ENCODE data around the gene SMIM21. TPM values are rescaled to one million over a fixed set of nuclear protein-coding genes. Genes with fewer than 3 reads are reported as not detected.

SMIM21 gene
- total and polyA plus RNA-seq, 4 donors: not detected

DNA sequence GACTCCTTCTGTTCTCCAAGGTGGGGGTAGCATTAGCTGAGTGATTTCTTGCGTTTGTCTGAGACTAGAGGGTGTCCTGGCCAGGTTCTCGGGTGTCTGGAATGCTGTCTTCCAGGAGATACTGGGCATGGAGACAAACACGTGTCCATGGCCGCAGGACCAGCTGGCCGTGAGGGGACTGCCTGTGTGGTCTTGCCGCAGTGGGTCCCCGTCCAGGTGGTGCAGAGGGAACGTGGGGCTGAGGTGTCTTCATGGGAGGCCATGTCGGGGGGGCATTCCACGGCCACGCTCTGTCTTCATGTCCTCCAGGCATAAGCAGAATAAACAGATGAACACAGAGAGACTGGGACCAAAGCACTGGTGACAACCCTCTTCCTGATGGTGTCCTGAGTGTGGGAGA lies 66.6 kb downstream of the SMIM21 start:
- no peaks in the 10 kb centered on the region for H3K36me3 ChIP-seq (ENCODE audit: control insufficient read depth in 1 of 2, insufficient read depth in 2 of 2, low read length in 1 of 2)
- no peak for DNase-seq
- no peaks in the 10 kb centered on the region for H3K4me1 ChIP-seq (ENCODE audit: control insufficient read depth in 1 of 2, insufficient read depth in 2 of 2, low read length in 2 of 2)
- no peak overlapping the region for H3K4me3 ChIP-seq (ENCODE audit: low read length in 2 of 2)
- H3K27me3 ChIP-seq (ENCODE audit: control insufficient read depth in 1 of 2, insufficient read depth in 2 of 2, low read length in 1 of 2): no peaks in the 10 kb centered on the region
- intact Hi-C loops (cut with DNase I): no loop called here
- H3K9me3 ChIP-seq (ENCODE audit: control insufficient read depth, low read length): peaks cover 1% of the 10 kb centered on the region
- no peak overlapping the region for H3K27ac ChIP-seq (ENCODE audit: low read depth in 1 of 2, low read length in 2 of 2)
- no peak for ATAC-seq (ENCODE audit: low FRiP score)
- 77 to 79% methylated on average over 11 of the region's 11 CpGs for WGBS, 2 donors

DNA sequence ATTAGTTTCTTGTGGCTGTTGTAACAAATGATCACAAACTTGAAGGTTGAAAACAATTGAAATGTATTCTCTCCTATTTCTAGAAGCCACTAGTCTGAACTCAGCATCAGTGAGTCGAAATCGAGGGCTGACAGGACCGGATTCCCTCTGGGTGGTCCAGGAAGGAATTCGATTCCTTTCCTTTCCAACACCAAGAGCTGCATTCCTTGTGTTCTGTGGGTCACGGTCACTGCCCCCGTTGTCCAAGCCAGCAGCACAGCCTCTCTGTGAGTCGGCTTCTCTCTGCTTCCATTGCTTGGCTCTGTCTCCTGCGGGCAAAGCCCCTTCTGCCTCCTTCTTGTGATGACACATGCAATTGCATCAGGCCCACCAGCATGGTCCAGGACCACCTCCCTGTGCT lies 67.3 kb downstream of the SMIM21 start:
- Histone ChIP-seq H3K4me3 (ENCODE audit: low read length in 2 of 2) (no peak overlapping the region), H3K36me3 (ENCODE audit: control insufficient read depth in 1 of 2, insufficient read depth in 2 of 2, low read length in 1 of 2) (no peaks in the 10 kb centered on the region), H3K27ac (ENCODE audit: low read depth in 1 of 2, low read length in 2 of 2) (no peak overlapping the region), H3K9me3 (ENCODE audit: control insufficient read depth, low read length) (peaks cover 1% of the 10 kb centered on the region), H3K4me1 (ENCODE audit: control insufficient read depth in 1 of 2, insufficient read depth in 2 of 2, low read length in 2 of 2) (no peaks in the 10 kb centered on the region), H3K27me3 (ENCODE audit: control insufficient read depth in 1 of 2, insufficient read depth in 2 of 2, low read length in 1 of 2) (no peaks in the 10 kb centered on the region)
- no peak for DNase-seq
- intact Hi-C loops (cut with DNase I): no loop called here
- WGBS, 2 donors: 17 to 34% methylated on average over 8 of the region's 8 CpGs
- no peak for ATAC-seq (ENCODE audit: low FRiP score)

Other genes starting within 250 kb of the SMIM21 start
- 10 to 100 TPM; 16.9 to 28.6 TPM for gene PTGR3, start 218.6 kb downstream of the SMIM21 start, total RNA-seq
- gene PTGR3, start 218.6 kb downstream of the SMIM21 start, polyA plus RNA-seq: 1 to 10 TPM; 8.8 to 9.4 TPM
- 10 to 100 TPM; 15.9 to 26.0 TPM for gene TSHZ1, start 216.9 kb downstream of the SMIM21 start, total RNA-seq
- gene TSHZ1, start 216.9 kb downstream of the SMIM21 start, polyA plus RNA-seq: 1 to 10 TPM; 3.3 to 7.7 TPM